Measurements from ENCODE around the gene CD38. TPM values are rescaled to one million over a fixed set of nuclear protein-coding genes. Genes with fewer than 3 reads are reported as not detected.

Gene CD38
- total RNA-seq, 1 donor from 2014 or later: 0.64 TPM

- no peak overlapping the region for H3K27ac ChIP-seq
- no peak overlapping the region for H3K4me2 ChIP-seq
- Mint-ChIP-seq H3K36me3 (no peaks in the 10 kb centered on the region), H3K9me3 (no peaks in the 10 kb centered on the region), H3K4me3 (no peak overlapping the region), H3K27ac (no peak overlapping the region), H3K4me1 (peaks cover 15% of the 10 kb centered on the region), H3K27me3 (ENCODE audit: insufficient read depth, low read depth) (peaks cover 3% of the 10 kb centered on the region)
- no peaks in the 10 kb centered on the region for H3K27me3 ChIP-seq
- no peaks in the 10 kb centered on the region for H3K36me3 ChIP-seq
- DNase-seq (ENCODE audit: low spot score): no peak
- no peaks in the 10 kb centered on the region for H3K79me2 ChIP-seq (ENCODE audit: low read depth)
- no peaks in the 10 kb centered on the region for H3K9me3 ChIP-seq (ENCODE audit: low read depth)
- no peaks in the 10 kb centered on the region for H3F3A ChIP-seq (ENCODE audit: low read depth)
- H3K4me1 ChIP-seq: peaks cover 13% of the 10 kb centered on the region
- H2AFZ ChIP-seq (replicated peaks): no peak overlapping the region
- no peak overlapping the region for H3K9ac ChIP-seq
- H4K20me1 ChIP-seq (ENCODE audit: low read depth): no peaks in the 10 kb centered on the region
- no peak for TF ChIP-seq EZH2 (IDR thresholded peaks at IDR 0.05)
- no peak for TF ChIP-seq CTCF (IDR thresholded peaks at IDR 0.05)
- TF ChIP-seq EZH2phosphoT487 (IDR thresholded peaks at IDR 0.05): no peak
- no peak overlapping the region for H3K4me3 ChIP-seq
Measured at GRCh38 chr4:15897577-15897976, 119.4 kb downstream of the CD38 start.

- TF ChIP-seq EZH2 (IDR thresholded peaks at IDR 0.05) (no peak), EZH2phosphoT487 (IDR thresholded peaks at IDR 0.05) (no peak), CTCF (IDR thresholded peaks at IDR 0.05) (no peak)
- H3K4me3 ChIP-seq: no peak overlapping the region
- no peak for DNase-seq (ENCODE audit: low spot score)
- H3K27ac Mint-ChIP-seq: no peak overlapping the region
- H3K27ac ChIP-seq: no peak overlapping the region
- H3K36me3 Mint-ChIP-seq: no peaks in the 10 kb centered on the region
- no peaks in the 10 kb centered on the region for H3K9me3 ChIP-seq (ENCODE audit: low read depth)
- no peaks in the 10 kb centered on the region for H3K27me3 ChIP-seq
- H2AFZ ChIP-seq (replicated peaks): no peak overlapping the region
- H3K4me3 Mint-ChIP-seq: no peak overlapping the region
- H3F3A ChIP-seq (ENCODE audit: low read depth): no peaks in the 10 kb centered on the region
- peaks cover 15% of the 10 kb centered on the region for H3K4me1 Mint-ChIP-seq
- no peak overlapping the region for H3K9ac ChIP-seq
- H3K9me3 Mint-ChIP-seq: no peaks in the 10 kb centered on the region
- no peaks in the 10 kb centered on the region for H3K79me2 ChIP-seq (ENCODE audit: low read depth)
- peaks cover 3% of the 10 kb centered on the region for H3K27me3 Mint-ChIP-seq (ENCODE audit: insufficient read depth, low read depth)
- H3K4me1 ChIP-seq: peaks cover 13% of the 10 kb centered on the region
- no peak overlapping the region for H3K4me2 ChIP-seq
- no peaks in the 10 kb centered on the region for H4K20me1 ChIP-seq (ENCODE audit: low read depth)
- H3K36me3 ChIP-seq: no peaks in the 10 kb centered on the region
Measured at GRCh38 chr4:15898902-15899301, 120.8 kb downstream of the CD38 start.

- Histone ChIP-seq H3K9me3 (ENCODE audit: low read depth) (no peaks in the 10 kb centered on the region), H3K9ac (no peak overlapping the region), H3F3A (ENCODE audit: low read depth) (no peaks in the 10 kb centered on the region), H3K4me1 (peaks cover 11% of the 10 kb centered on the region), H3K27ac (no peak overlapping the region), H4K20me1 (ENCODE audit: low read depth) (no peaks in the 10 kb centered on the region), H3K4me3 (no peak overlapping the region), H3K4me2 (no peak overlapping the region), H3K36me3 (no peaks in the 10 kb centered on the region), H2AFZ (replicated peaks) (no peak overlapping the region), H3K27me3 (no peaks in the 10 kb centered on the region), H3K79me2 (ENCODE audit: low read depth) (no peaks in the 10 kb centered on the region)
- H3K4me3 Mint-ChIP-seq: no peak overlapping the region
- no peak for DNase-seq (ENCODE audit: low spot score)
- H3K27ac Mint-ChIP-seq: no peak overlapping the region
- H3K9me3 Mint-ChIP-seq: peaks cover 3% of the 10 kb centered on the region
- no peak for TF ChIP-seq EZH2 (IDR thresholded peaks at IDR 0.05)
- TF ChIP-seq CTCF (IDR thresholded peaks at IDR 0.05): no peak
- TF ChIP-seq EZH2phosphoT487 (IDR thresholded peaks at IDR 0.05): no peak
- H3K4me1 Mint-ChIP-seq: peaks cover 13% of the 10 kb centered on the region
- H3K36me3 Mint-ChIP-seq: no peaks in the 10 kb centered on the region
- peaks cover 3% of the 10 kb centered on the region for H3K27me3 Mint-ChIP-seq (ENCODE audit: insufficient read depth, low read depth)
Measured at GRCh38 chr4:15899511-15899910, 121.4 kb downstream of the CD38 start.

All from neural progenitor cell (in vitro differentiated cells).